K562 (cell line): ENCODE measurements around the gene KCND2. TPM values are rescaled to one million over a fixed set of nuclear protein-coding genes. Genes with fewer than 3 reads are reported as not detected.

Experiments used
- EGR1 ChIP-seq: fragments of 450-650 bp; conservative IDR thresholded peaks from 2 replicates; pipeline ENCODE4 v1.6.1; 2017; ENCODE audit warnings: mild to moderate bottlenecking
- FOXM1 ChIP-seq, 2 experiments: fragments of 450-650 bp in 1 of 2; sonication (generic) in 1 of 2; formaldehyde crosslinking in 1 of 2; IDR thresholded peaks; 2 replicates each; pipeline versions ENCODE4 v1.6.1 to v1.9.0; 2017 to 2022; ENCODE audit warnings: low read depth in 2 of 2, mild to moderate bottlenecking in 2 of 2, missing genetic modification reagents in 1 of 2, moderate library complexity in 1 of 2
- REST ChIP-seq, 2 experiments: fragments of 450-650 bp; formaldehyde crosslinking in 1 of 2; IDR thresholded peaks; 2 replicates each; pipeline versions ENCODE4 v1.4.0 to v1.6.1; 2014 to 2020; ENCODE audit warnings: mild to moderate bottlenecking in 2 of 2, borderline replicate concordance in 1 of 2, low read depth in 1 of 2
- STAG1 ChIP-seq: sonication (generic); formaldehyde crosslinking; IDR thresholded peaks from 2 replicates; pipeline ENCODE4 v1.5.0; 2020; ENCODE audit warnings: missing genetic modification reagents, borderline replicate concordance
- polyA plus RNA-seq, 8 experiments: library from polyadenylated mRNA; depleted of rRNA in 4 of 8; stranded (reverse) in 5 of 8; unstranded in 3 of 8; fragments of >200 nt; fragmentation: Nextera tagmentation in 2 of 8; fragmentation: Illumina TruSeq in 1 of 8; extraction: Ambion mirVana in 2 of 8; extraction: Trizol in 1 of 8; gene quantifications; 2 replicates each; pipeline versions ENCODE4 v1.2.1 to v1.2.3, GENCODE V29; 2011 to 2014; ENCODE audit warnings: inconsistent platforms in 1 of 8, missing spikeins in 1 of 8
- total RNA-seq, 7 experiments: library from RNA; depleted of rRNA in 6 of 7; stranded (reverse); fragments of >200 nt in 6 of 7; fragmentation: Illumina TruSeq in 2 of 7; extraction: Trizol in 2 of 7; gene quantifications; 2 replicates each; pipeline versions ENCODE4 v1.2.1 to v1.2.3, GENCODE V29; 2011 to 2021; ENCODE audit warnings: low replicate concordance in 1 of 7
- TF ChIP-seq, protein P1 (sequence below): fragments of 250-450 bp; sonication (Bioruptor Pico); IDR thresholded peaks from 2 replicates; pipeline ENCODE4 v1.8.0; 2022; ENCODE audit warnings: inconsistent platforms

Gene KCND2
- total and polyA plus RNA-seq, 9 of the 15 experiments (the other 6 are each of a cell fraction or from before 2014, with no cell fraction given), result 0.03 to 0.12 TPM; not detected in 7

DNA sequence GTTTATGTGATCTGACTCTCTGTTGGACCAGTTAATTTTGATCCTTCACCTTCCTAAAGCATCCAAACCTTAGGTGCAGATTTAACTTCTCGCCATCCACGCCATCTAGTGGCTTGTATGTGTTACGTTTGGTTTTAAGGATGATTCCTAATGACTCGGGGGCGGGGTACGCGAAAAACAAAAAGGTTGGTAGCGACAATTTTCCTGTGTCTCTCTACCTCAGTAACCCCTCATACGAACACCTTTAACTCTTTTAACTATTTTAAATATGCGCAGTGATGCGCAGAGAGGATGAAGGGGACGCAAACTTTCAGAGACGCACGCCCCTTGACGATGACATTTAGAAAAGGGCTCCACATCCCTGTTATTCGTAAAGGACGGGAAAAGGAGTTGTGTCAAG, 714 bp upstream of the KCND2 start (continued):
- TF ChIP-seq, protein P1, sequence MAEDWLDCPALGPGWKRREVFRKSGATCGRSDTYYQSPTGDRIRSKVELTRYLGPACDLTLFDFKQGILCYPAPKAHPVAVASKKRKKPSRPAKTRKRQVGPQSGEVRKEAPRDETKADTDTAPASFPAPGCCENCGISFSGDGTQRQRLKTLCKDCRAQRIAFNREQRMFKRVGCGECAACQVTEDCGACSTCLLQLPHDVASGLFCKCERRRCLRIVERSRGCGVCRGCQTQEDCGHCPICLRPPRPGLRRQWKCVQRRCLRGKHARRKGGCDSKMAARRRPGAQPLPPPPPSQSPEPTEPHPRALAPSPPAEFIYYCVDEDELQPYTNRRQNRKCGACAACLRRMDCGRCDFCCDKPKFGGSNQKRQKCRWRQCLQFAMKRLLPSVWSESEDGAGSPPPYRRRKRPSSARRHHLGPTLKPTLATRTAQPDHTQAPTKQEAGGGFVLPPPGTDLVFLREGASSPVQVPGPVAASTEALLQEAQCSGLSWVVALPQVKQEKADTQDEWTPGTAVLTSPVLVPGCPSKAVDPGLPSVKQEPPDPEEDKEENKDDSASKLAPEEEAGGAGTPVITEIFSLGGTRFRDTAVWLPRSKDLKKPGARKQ (CRISPR knock-in tag), result peak; percentile 58
- TF ChIP-seq FOXM1 (IDR thresholded peaks at IDR 0.05; ENCODE audit: low read depth) (no peak), FOXM1 (CRISPR knock-in tag; IDR thresholded peaks at IDR 0.05; ENCODE audit: low read depth) (no peak), REST (IDR thresholded peaks at IDR 0.05; ENCODE audit: borderline replicate concordance) (peak; percentile 37; the same call in 1 of the 2 replicates), REST (CRISPR knock-in tag; IDR thresholded peaks at IDR 0.05; ENCODE audit: low read depth) (no peak), EGR1 (peak; percentile 15; the same call in 1 of the 2 replicates), STAG1 (CRISPR knock-in tag) (peak; percentile 11; the same call in 1 of the 2 replicates)
- TF ChIP-seq, all 486 proteins: peak for 8
